Keratinocyte (primary cell): ENCODE measurements around the gene PCDHA7.

Experiments used
- EZH2 ChIP-seq: IDR thresholded peaks from one replicate; pipeline ENCODE4 v1.6.1; 2012; ENCODE audit warnings: inconsistent platforms, mild to moderate bottlenecking, low read length, moderate library complexity
- TF ChIP-seq, protein P1 (sequence below), 3 experiments: IDR thresholded peaks in 1 of 3; conservative IDR thresholded peaks in 1 of 3; optimal IDR thresholded peaks in 1 of 3; 2 replicates in 2 of 3; 3 replicates in 1 of 3; pipeline versions ENCODE3 to v1.5.1; 2011; ENCODE audit warnings: low read length in 3 of 3, mild to moderate bottlenecking in 3 of 3, moderate library complexity in 2 of 3, control low read depth in 1 of 3, inconsistent platforms in 1 of 3; ENCODE audit not compliant: insufficient read depth in 2 of 3; ENCODE audit errors: extremely low read depth in 1 of 3

DNA sequence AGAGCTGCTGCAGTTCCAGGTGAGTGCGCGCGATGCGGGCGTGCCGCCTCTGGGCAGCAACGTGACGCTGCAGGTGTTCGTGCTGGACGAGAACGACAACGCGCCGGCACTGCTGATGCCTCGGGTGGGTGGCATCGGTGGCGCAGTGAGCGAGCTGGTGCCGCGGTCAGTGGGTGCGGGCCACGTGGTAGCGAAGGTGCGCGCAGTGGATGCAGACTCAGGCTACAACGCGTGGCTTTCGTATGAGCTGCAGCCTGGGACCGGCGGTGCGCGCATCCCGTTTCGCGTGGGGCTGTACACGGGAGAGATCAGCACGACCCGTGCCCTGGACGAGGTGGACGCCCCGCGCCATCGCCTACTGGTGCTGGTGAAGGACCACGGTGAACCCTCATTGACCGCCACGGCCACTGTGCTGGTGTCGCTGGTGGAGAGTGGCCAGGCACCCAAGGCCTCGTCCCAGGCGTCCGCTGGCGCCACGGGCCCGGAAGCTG is 31.2 kb upstream of the PCDHA7 start:
- TF ChIP-seq, protein P1, sequence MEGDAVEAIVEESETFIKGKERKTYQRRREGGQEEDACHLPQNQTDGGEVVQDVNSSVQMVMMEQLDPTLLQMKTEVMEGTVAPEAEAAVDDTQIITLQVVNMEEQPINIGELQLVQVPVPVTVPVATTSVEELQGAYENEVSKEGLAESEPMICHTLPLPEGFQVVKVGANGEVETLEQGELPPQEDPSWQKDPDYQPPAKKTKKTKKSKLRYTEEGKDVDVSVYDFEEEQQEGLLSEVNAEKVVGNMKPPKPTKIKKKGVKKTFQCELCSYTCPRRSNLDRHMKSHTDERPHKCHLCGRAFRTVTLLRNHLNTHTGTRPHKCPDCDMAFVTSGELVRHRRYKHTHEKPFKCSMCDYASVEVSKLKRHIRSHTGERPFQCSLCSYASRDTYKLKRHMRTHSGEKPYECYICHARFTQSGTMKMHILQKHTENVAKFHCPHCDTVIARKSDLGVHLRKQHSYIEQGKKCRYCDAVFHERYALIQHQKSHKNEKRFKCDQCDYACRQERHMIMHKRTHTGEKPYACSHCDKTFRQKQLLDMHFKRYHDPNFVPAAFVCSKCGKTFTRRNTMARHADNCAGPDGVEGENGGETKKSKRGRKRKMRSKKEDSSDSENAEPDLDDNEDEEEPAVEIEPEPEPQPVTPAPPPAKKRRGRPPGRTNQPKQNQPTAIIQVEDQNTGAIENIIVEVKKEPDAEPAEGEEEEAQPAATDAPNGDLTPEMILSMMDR (optimal IDR thresholded peaks at IDR 0.05 in 1 of 3, IDR thresholded peaks at IDR 0.05 in 1 of 3, conservative IDR thresholded peaks at IDR 0.05 in 1 of 3; ENCODE audit: extremely low read depth in 1 of 3, insufficient read depth in 2 of 3, low read length in 3 of 3), result no peak
- no peak for TF ChIP-seq EZH2
